Osteoblast (primary cell): Measurements from ENCODE around the gene ZNF768. TPM values are rescaled to one million over a fixed set of nuclear protein-coding genes. Genes with fewer than 3 reads are reported as not detected.

Experiments used
- DNase-seq: peaks from one replicate; pipeline ENCODE4 v3.0.0; 2011; ENCODE audit warnings: low spot score, mixed read lengths; ENCODE audit not compliant: insufficient read length; ENCODE audit errors: missing footprints
- H2AFZ ChIP-seq: 2 replicates; pipeline ENCODE4 v1.6.0; 2011; ENCODE audit warnings: mild to moderate bottlenecking, low read length
- H3K27ac ChIP-seq: 2 replicates; pipeline ENCODE4 v1.5.1; 2011; ENCODE audit warnings: mild to moderate bottlenecking, low read depth, low read length, moderate library complexity
- H3K27me3 ChIP-seq: 2 replicates; pipeline ENCODE4 v1.6.0; 2012; ENCODE audit warnings: mild to moderate bottlenecking, control low read depth, inconsistent platforms, low read length, moderate library complexity; ENCODE audit not compliant: insufficient read depth
- H3K36me3 ChIP-seq: 2 replicates; pipeline ENCODE4 v1.5.1; 2011; ENCODE audit warnings: mild to moderate bottlenecking, low read length, control low read depth, moderate library complexity; ENCODE audit not compliant: insufficient read depth
- H3K4me1 ChIP-seq: 2 replicates; pipeline ENCODE4 v1.5.1; 2011; ENCODE audit warnings: mild to moderate bottlenecking, low read length, control low read depth, moderate library complexity; ENCODE audit not compliant: insufficient read depth
- H3K4me2 ChIP-seq: 2 replicates; pipeline ENCODE4 v1.6.0; 2011; ENCODE audit warnings: mild to moderate bottlenecking, low read length; ENCODE audit not compliant: insufficient read depth
- H3K4me3 ChIP-seq: fragments of 200-600 bp; sonication (generic); 3 replicates; pipeline ENCODE4 v1.5.1; 2012; ENCODE audit warnings: mild to moderate bottlenecking, low read length, inconsistent platforms; ENCODE audit not compliant: insufficient read depth
- H3K79me2 ChIP-seq: 2 replicates; pipeline ENCODE4 v1.6.0; 2012; ENCODE audit warnings: mild to moderate bottlenecking, low read length, control low read depth, inconsistent platforms; ENCODE audit not compliant: insufficient read depth
- H3K9me3 ChIP-seq: 2 replicates; pipeline ENCODE4 v1.5.1; 2011; ENCODE audit warnings: low read depth, low read length, control low read depth
- H4K20me1 ChIP-seq: 2 replicates; pipeline ENCODE4 v1.6.0; 2012; ENCODE audit warnings: mild to moderate bottlenecking, low read length, control low read depth; ENCODE audit not compliant: insufficient read depth
- CTCF ChIP-seq: IDR thresholded peaks from 2 replicates; pipeline ENCODE4 v1.5.1; 2011; ENCODE audit warnings: mild to moderate bottlenecking, low read depth, low read length, moderate library complexity; ENCODE audit errors: extremely low read depth
- total RNA-seq: library from RNA; depleted of rRNA; stranded (reverse); fragments of >200 nt; gene quantifications from 2 replicates; pipeline ENCODE4 v1.2.3, GENCODE V29; 2012

The ZNF768 gene
- total RNA-seq, 1 donor: 25.0 TPM

GRCh38 chr16:30555315-30556124, 29.2 kb upstream of the ZNF768 start:
- H2AFZ ChIP-seq: no peak overlapping the region
- DNase-seq: no peak
- H3K4me3 ChIP-seq: no peak overlapping the region
- no peaks in the 10 kb centered on the region for H3K27me3 ChIP-seq
- H3K27ac ChIP-seq: no peak overlapping the region
- H4K20me1 ChIP-seq: no peaks in the 10 kb centered on the region
- no peaks in the 10 kb centered on the region for H3K9me3 ChIP-seq
- H3K79me2 ChIP-seq: peaks cover 17% of the 10 kb centered on the region
- H3K4me2 ChIP-seq: no peak overlapping the region
- H3K36me3 ChIP-seq: peaks cover 16% of the 10 kb centered on the region
- TF ChIP-seq CTCF: no peak
- no peaks in the 10 kb centered on the region for H3K4me1 ChIP-seq

GRCh38 chr16:30554557-30555314, 28.4 kb upstream of the ZNF768 start:
- Histone ChIP-seq H3K9me3 (no peaks in the 10 kb centered on the region), H2AFZ (no peak overlapping the region), H3K27me3 (no peaks in the 10 kb centered on the region), H3K4me2 (no peak overlapping the region), H3K27ac (no peak overlapping the region), H3K4me1 (no peaks in the 10 kb centered on the region), H4K20me1 (no peaks in the 10 kb centered on the region), H3K79me2 (peaks cover 17% of the 10 kb centered on the region), H3K4me3 (no peak overlapping the region), H3K36me3 (peaks cover 16% of the 10 kb centered on the region)
- DNase-seq: no peak
- TF ChIP-seq CTCF: no peak

GRCh38 chr16:30553393-30553899, 27.1 kb upstream of the ZNF768 start:
- Histone ChIP-seq H2AFZ (no peak overlapping the region), H3K27me3 (no peaks in the 10 kb centered on the region), H3K4me3 (no peak overlapping the region), H3K27ac (no peak overlapping the region), H3K79me2 (peaks cover 17% of the 10 kb centered on the region), H3K9me3 (no peaks in the 10 kb centered on the region), H3K36me3 (peaks cover 16% of the 10 kb centered on the region), H4K20me1 (no peaks in the 10 kb centered on the region), H3K4me2 (no peak overlapping the region), H3K4me1 (peaks cover 2% of the 10 kb centered on the region)
- no peak for TF ChIP-seq CTCF
- no peak for DNase-seq

GRCh38 chr16:30552956-30553355, 26.6 kb upstream of the ZNF768 start:
- Histone ChIP-seq H3K9me3 (no peaks in the 10 kb centered on the region), H3K4me3 (no peak overlapping the region), H3K4me2 (no peak overlapping the region), H4K20me1 (no peaks in the 10 kb centered on the region), H3K4me1 (peaks cover 2% of the 10 kb centered on the region), H3K79me2 (peaks cover 15% of the 10 kb centered on the region), H3K27ac (no peak overlapping the region), H3K36me3 (peaks cover 16% of the 10 kb centered on the region), H3K27me3 (no peaks in the 10 kb centered on the region), H2AFZ (no peak overlapping the region)
- DNase-seq: no peak
- TF ChIP-seq CTCF: no peak
